ENCODE results near the gene SLC25A44. TPM values are rescaled to one million over a fixed set of nuclear protein-coding genes. Genes with fewer than 3 reads are reported as not detected.

Gene SLC25A44
- total and polyA plus RNA-seq, 11 donors: 5.8 to 29.3 (median 20.5) TPM

GRCh38 chr1:156149374-156150332 lies 44.3 kb upstream of the SLC25A44 start:
- Histone ChIP-seq H3K4me3 (no peak overlapping the region), H3K27ac (no peak overlapping the region), H3K9me3 (no peaks in the 10 kb centered on the region), H3K36me3 (no peaks in the 10 kb centered on the region), H3K4me1 (peaks cover 5 to 69% (median 14%) of the 10 kb centered on the region in 12 donors), H3K27me3 (peaks cover 0 to 28% (median 5%) of the 10 kb centered on the region in 9 donors)
- ATAC-seq (no peak), DNase-seq (no peak)
- TF ChIP-seq CTCF (IDR thresholded peaks at IDR 0.05) (no peak), POLR2A (IDR thresholded peaks at IDR 0.05) (no peak)
- 19 to 30% (median 26%) methylated on average over 19 to 20 of the region's 20 CpGs for WGBS, 4 donors
- intact Hi-C loops (cut with DNase I): loop anchor here in 6 of 10 donors (5.0 to 10.0 kb wide), 4 partner anchors 43 to 168 kb away; partner anchors contain the start of genes PMF1 (in 1 of the 6) and SLC25A44 (in 1 of the 6)

GRCh38 chr1:156150333-156151011 lies 43.4 kb upstream of the SLC25A44 start:
- no peak for ATAC-seq
- Histone ChIP-seq H3K4me1 (peaks cover 5 to 73% (median 14%) of the 10 kb centered on the region in 12 donors), H3K27me3 (peaks cover 0 to 28% (median 5%) of the 10 kb centered on the region in 9 donors), H3K36me3 (no peaks in the 10 kb centered on the region), H3K27ac (peak overlapping the region in 1 of 12 donors; percentile 79), H3K4me3 (no peak overlapping the region), H3K9me3 (no peaks in the 10 kb centered on the region)
- 41 to 53% (median 51%) methylated on average over 10 of the region's 10 CpGs for WGBS, 4 donors
- no peak for TF ChIP-seq CTCF (IDR thresholded peaks at IDR 0.05)
- TF ChIP-seq POLR2A (IDR thresholded peaks at IDR 0.05): no peak
- intact Hi-C loops (cut with DNase I): no loop called here
- DNase-seq: no peak

- peaks cover 2 to 75% (median 8%) of the 10 kb centered on the region in 12 donors for H3K4me1 ChIP-seq
- H3K9me3 ChIP-seq: no peaks in the 10 kb centered on the region
- intact Hi-C loops (cut with DNase I): no loop called here
- H3K4me3 ChIP-seq: no peak overlapping the region
- peak in 1 of 4 donors; percentile 34 for ATAC-seq
- WGBS, 4 donors: 62 to 93% (median 85%) methylated on average over 5 to 6 of the region's 6 CpGs
- peak in 1 of 5 donors; percentile 43 for DNase-seq
- H3K27me3 ChIP-seq: peaks cover 0 to 28% (median 5%) of the 10 kb centered on the region in 9 donors
- TF ChIP-seq CTCF (IDR thresholded peaks at IDR 0.05): no peak
- TF ChIP-seq POLR2A (IDR thresholded peaks at IDR 0.05): no peak
- H3K36me3 ChIP-seq: no peaks in the 10 kb centered on the region
- peak overlapping the region in 1 of 12 donors; percentile 79 for H3K27ac ChIP-seq
Observed at GRCh38 chr1:156151093-156151688, 42.7 kb upstream of the SLC25A44 start.

Measured in heart left ventricle (tissue), 16 donors.